H1 (cell line): ENCODE data around the gene GPC1. TPM values are rescaled to one million over a fixed set of nuclear protein-coding genes. Genes with fewer than 3 reads are reported as not detected.

Experiments
- CTCF ChIA-PET: fragments of 300-600 bp; sonication (Branson Sonifier 250); formaldehyde crosslinking; loops from one replicate; lab custom pipeline; 2021; ENCODE audit not compliant: partially characterized antibody; lab: Charles Lee
- POLR2A ChIA-PET: fragments of 300-600 bp; sonication (Branson Sonifier 250); formaldehyde crosslinking; loops from one replicate; lab custom pipeline; 2021; ENCODE audit warnings: inconsistent platforms; ENCODE audit not compliant: partially characterized antibody; lab: Charles Lee
- DNase-seq, 2 experiments: peaks; one replicate each; pipeline versions ENCODE4 v3.0.0 to v3.0.0-alpha.2; 2010 to 2022; ENCODE audit warnings: low spot score in 2 of 2, low read depth in 1 of 2, mixed read lengths in 1 of 2
- FAIRE-seq: peaks from 2 replicates; lab custom pipeline; 2011; peaks lifted over from hg19 to GRCh38; lab: Jason Lieb, UNC
- H2AFZ ChIP-seq: 2 replicates; pipeline ENCODE4 v1.8.1; 2012; ENCODE audit warnings: low read length, inconsistent platforms
- H2AK5ac ChIP-seq: 2 replicates; pipeline ENCODE4 v1.6.1; 2013; ENCODE audit warnings: low read depth, low read length
- H2BK120ac ChIP-seq: replicated peaks from 2 replicates; pipeline ENCODE3; 2013; ENCODE audit warnings: low read depth, low read length, inconsistent platforms
- H2BK12ac ChIP-seq: 2 replicates; pipeline ENCODE4 v1.6.1; 2013; ENCODE audit warnings: low read depth, low read length
- H2BK15ac ChIP-seq: 2 replicates; pipeline ENCODE4 v1.6.1; 2013; ENCODE audit warnings: low read length
- H2BK20ac ChIP-seq: 2 replicates; pipeline ENCODE4 v1.6.1; 2013; ENCODE audit warnings: low read length
- H2BK5ac ChIP-seq: 2 replicates; pipeline ENCODE4 v1.6.1; 2013; ENCODE audit warnings: low read depth, low read length
- H3K14ac ChIP-seq: 2 replicates; pipeline ENCODE4 v1.6.1; 2013; ENCODE audit warnings: inconsistent platforms; ENCODE audit not compliant: insufficient read length
- H3K18ac ChIP-seq: 2 replicates; pipeline ENCODE4 v1.6.1; 2013; ENCODE audit warnings: low read length; ENCODE audit errors: extremely low read depth
- H3K23ac ChIP-seq: 2 replicates; pipeline ENCODE4 v1.6.1; 2013; ENCODE audit warnings: inconsistent platforms; ENCODE audit not compliant: insufficient read length
- H3K23me2 ChIP-seq: 2 replicates; pipeline ENCODE4 v1.6.1; 2013; ENCODE audit warnings: low read depth, low read length
- H3K27ac ChIP-seq: 2 replicates; pipeline ENCODE4 v1.6.1; 2011; ENCODE audit warnings: low read depth, low read length, inconsistent platforms
- H3K27me3 ChIP-seq, 4 experiments: replicated peaks in 1 of 4; 1 replicate in 1 of 4; 2 replicates in 3 of 4; pipeline versions ENCODE4 v1.6.1 to v1.8.1; 2011 to 2013; ENCODE audit warnings: low read length in 3 of 4, mild to moderate bottlenecking in 3 of 4, inconsistent platforms in 2 of 4, mixed read lengths in 2 of 4, moderate library complexity in 1 of 4; ENCODE audit not compliant: control insufficient read depth in 3 of 4, insufficient read depth in 3 of 4; ENCODE audit errors: extremely low read depth in 1 of 4
- H3K36me3 ChIP-seq, 4 experiments: 2 replicates each; pipeline versions ENCODE4 v1.6.1 to v1.8.1; 2011 to 2013; ENCODE audit warnings: mild to moderate bottlenecking in 4 of 4, low read length in 3 of 4, moderate library complexity in 2 of 4, control low read depth in 1 of 4, inconsistent platforms in 1 of 4; ENCODE audit not compliant: insufficient read depth in 4 of 4, control insufficient read depth in 2 of 4
- H3K4ac ChIP-seq: replicated peaks from 2 replicates; pipeline ENCODE3; 2013; ENCODE audit warnings: low read length, low read depth, mixed read lengths, inconsistent platforms; ENCODE audit not compliant: insufficient read length
- H3K4me1 ChIP-seq, 4 experiments: replicated peaks in 1 of 4; 1 replicate in 1 of 4; 2 replicates in 3 of 4; pipeline versions ENCODE4 v1.6.1 to v1.8.1; 2011 to 2013; ENCODE audit warnings: low read length in 3 of 4, inconsistent platforms in 2 of 4, mixed read lengths in 1 of 4; ENCODE audit not compliant: insufficient read depth in 4 of 4, control insufficient read depth in 3 of 4
- H3K4me2 ChIP-seq, 2 experiments: 2 replicates each; pipeline versions ENCODE4 v1.6.1 to v1.8.1; 2011 to 2013; ENCODE audit warnings: low read depth in 2 of 2, low read length in 2 of 2, control low read depth in 1 of 2, inconsistent platforms in 1 of 2, mild to moderate bottlenecking in 1 of 2; ENCODE audit not compliant: insufficient read depth in 1 of 2
- H3K4me3 ChIP-seq, 4 experiments: fragments of 200-600, 300-600 bp in 1 of 4; sonication (generic), shearing (Covaris generic), sonication (Bioruptor Twin) in 1 of 4; 2 replicates each; pipeline versions ENCODE4 v1.5.1 to v1.8.1; 2011 to 2016; ENCODE audit warnings: low read length in 4 of 4, low read depth in 3 of 4, control low read depth in 2 of 4, inconsistent platforms in 2 of 4, mild to moderate bottlenecking in 2 of 4, mixed read lengths in 1 of 4, moderate library complexity in 1 of 4; ENCODE audit not compliant: insufficient read depth in 2 of 4; ENCODE audit errors: extremely low read depth in 1 of 4
- H3K56ac ChIP-seq: replicated peaks from 2 replicates; pipeline ENCODE3; 2013; ENCODE audit warnings: low read depth, mild to moderate bottlenecking, mixed read lengths, low read length, inconsistent platforms; ENCODE audit not compliant: insufficient read length
- H3K79me1 ChIP-seq: 2 replicates; pipeline ENCODE4 v1.6.1; 2013; ENCODE audit warnings: low read depth, low read length, control low read depth
- H3K79me2 ChIP-seq, 2 experiments: 2 replicates each; pipeline versions ENCODE4 v1.6.1 to v1.8.1; 2012 to 2013; ENCODE audit warnings: low read length in 2 of 2, mild to moderate bottlenecking in 2 of 2, inconsistent platforms in 1 of 2; ENCODE audit not compliant: insufficient read depth in 2 of 2, control insufficient read depth in 1 of 2
- H3K9ac ChIP-seq, 4 experiments: replicated peaks in 1 of 4; 1 replicate in 1 of 4; 2 replicates in 3 of 4; pipeline versions ENCODE4 v1.6.1 to v1.8.1; 2011 to 2013; ENCODE audit warnings: low read depth in 3 of 4, low read length in 3 of 4, control low read depth in 2 of 4, mild to moderate bottlenecking in 2 of 4, moderate library complexity in 2 of 4, inconsistent platforms in 1 of 4; ENCODE audit errors: extremely low read depth in 1 of 4
- H3K9me3 ChIP-seq, 2 experiments: 2 replicates each; pipeline versions ENCODE4 v1.6.1 to v1.8.1; 2012 to 2013; ENCODE audit warnings: mild to moderate bottlenecking in 2 of 2, moderate library complexity in 2 of 2, control low read depth in 1 of 2, inconsistent platforms in 1 of 2, low read depth in 1 of 2, low read length in 1 of 2, mixed read lengths in 1 of 2; ENCODE audit not compliant: insufficient read depth in 2 of 2
- H4K20me1 ChIP-seq, 2 experiments: replicated peaks in 1 of 2; 2 replicates each; pipeline versions ENCODE3 to v1.8.1; 2011 to 2013; ENCODE audit warnings: inconsistent platforms in 2 of 2, low read length in 2 of 2, mild to moderate bottlenecking in 1 of 2; ENCODE audit not compliant: insufficient read depth in 2 of 2, control insufficient read depth in 1 of 2
- H4K5ac ChIP-seq: 2 replicates; pipeline ENCODE4 v1.6.1; 2013; ENCODE audit warnings: low read length, low read depth, mixed read lengths, inconsistent platforms; ENCODE audit not compliant: insufficient read length
- H4K8ac ChIP-seq: 2 replicates; pipeline ENCODE4 v1.8.0; 2013; ENCODE audit warnings: mild to moderate bottlenecking, moderate library complexity, low read length, inconsistent platforms; ENCODE audit not compliant: insufficient read depth; ENCODE audit errors: extremely low read depth
- H4K91ac ChIP-seq: replicated peaks from 2 replicates; pipeline ENCODE3; 2013; ENCODE audit warnings: low read length, mixed read lengths, inconsistent platforms; ENCODE audit not compliant: insufficient read length
- BRCA1 ChIP-seq: IDR thresholded peaks from 2 replicates; pipeline ENCODE4 v1.6.1; 2012; ENCODE audit warnings: low read depth, low read length, improper control_type of control experiment
- CBX8 ChIP-seq: fragments of 300-800, 300-1000 bp; sonication (generic); IDR thresholded peaks from 2 replicates; pipeline ENCODE4 v1.7.1; 2016; ENCODE audit warnings: low read depth, low read length, borderline replicate concordance
- CEBPB ChIP-seq: IDR thresholded peaks from 2 replicates; pipeline ENCODE4 v1.6.1; 2012; ENCODE audit warnings: low read depth, low read length
- CTBP2 ChIP-seq: IDR thresholded peaks from 2 replicates; pipeline ENCODE4 v1.7.0; 2011; ENCODE audit warnings: borderline replicate concordance, mild to moderate bottlenecking, moderate library complexity, mixed read lengths, low read length; ENCODE audit not compliant: insufficient read depth, insufficient read length
- GABPA ChIP-seq: IDR thresholded peaks from 2 replicates; pipeline ENCODE4 v1.6.1; 2011; ENCODE audit warnings: mild to moderate bottlenecking, low read length, moderate library complexity, borderline replicate concordance; ENCODE audit not compliant: insufficient read depth
- KDM1A ChIP-seq: fragments of 200-600, 300-600 bp; sonication (generic); IDR thresholded peaks from 2 replicates; pipeline ENCODE4 v1.7.1; 2016; ENCODE audit warnings: mild to moderate bottlenecking, low read length, borderline replicate concordance
- POLR2A ChIP-seq, 2 experiments: IDR thresholded peaks; 1 replicate in 1 of 2; 2 replicates in 1 of 2; pipeline ENCODE4 v1.6.1; 2011; ENCODE audit warnings: low read depth in 2 of 2, low read length in 2 of 2, mild to moderate bottlenecking in 2 of 2; ENCODE audit errors: control extremely low read depth in 1 of 2
- POU5F1 ChIP-seq: IDR thresholded peaks from 2 replicates; pipeline ENCODE4 v1.6.1; 2011; ENCODE audit warnings: low read depth, mild to moderate bottlenecking, low read length, moderate library complexity
- RFX5 ChIP-seq: IDR thresholded peaks from 2 replicates; pipeline ENCODE4 v1.6.1; 2011; ENCODE audit warnings: low read depth, low read length, improper control_type of control experiment, borderline replicate concordance
- TAF7 ChIP-seq: optimal IDR thresholded peaks from 2 replicates; pipeline ENCODE3; 2011; ENCODE audit warnings: low read depth, mild to moderate bottlenecking, inconsistent platforms, low read length, moderate library complexity, borderline replicate concordance
- TBP ChIP-seq: IDR thresholded peaks from 2 replicates; pipeline ENCODE4 v1.6.1; 2011; ENCODE audit warnings: low read depth, low read length, improper control_type of control experiment
- ZNF274 ChIP-seq: IDR thresholded peaks from 2 replicates; pipeline ENCODE4 v1.7.0; 2012; ENCODE audit warnings: low read length, borderline replicate concordance; ENCODE audit errors: extremely low read depth
- WGBS, 2 experiments: shearing (Covaris generic) in 1 of 2; methylation state at CpG; one replicate each; pipeline versions ENCODE4 v1.1.6 to v1.1.7; 2013 to 2015; ENCODE audit warnings: low lambda C conversion rate in 2 of 2, mixed read lengths in 2 of 2, inconsistent platforms in 1 of 2, low coverage in 1 of 2, missing lambda C conversion rate in 1 of 2; ENCODE audit not compliant: insufficient replicate concordance in 2 of 2, insufficient coverage in 1 of 2, insufficient read length in 1 of 2; ENCODE audit errors: extremely low coverage in 1 of 2, missing lambda C conversion rate in 1 of 2; 5-methylcytosine and 5-hydroxymethylcytosine counted together
- polyA plus RNA-seq, 7 experiments: library from polyadenylated mRNA; depleted of rRNA in 3 of 7; stranded (reverse) in 5 of 7; unstranded in 2 of 7; fragments of >200 nt in 5 of 7; fragments of 200-250 nt in 2 of 7; gene quantifications; 1 replicate in 5 of 7; 2 replicates in 1 of 7; 4 replicates in 1 of 7; pipeline versions ENCODE4 v1.2.1 to v1.2.3, GENCODE V29; 2011 to 2013; ENCODE audit warnings: missing spikeins in 2 of 7, mixed read lengths in 2 of 7
- total RNA-seq: library from RNA; stranded (reverse); fragmentation: NEBNext Ultra II Directional; extraction: Animal tissue kit (Norgen Biotek cat#: 25700); gene quantifications from 2 replicates; pipeline ENCODE4 v1.2.1, GENCODE V29; 2021

Gene GPC1
- total and polyA plus RNA-seq, 2 of the 8 experiments (the other 6 are each of a cell fraction or from before 2014, with no cell fraction given), result 21.9 to 28.3 TPM

DNA sequence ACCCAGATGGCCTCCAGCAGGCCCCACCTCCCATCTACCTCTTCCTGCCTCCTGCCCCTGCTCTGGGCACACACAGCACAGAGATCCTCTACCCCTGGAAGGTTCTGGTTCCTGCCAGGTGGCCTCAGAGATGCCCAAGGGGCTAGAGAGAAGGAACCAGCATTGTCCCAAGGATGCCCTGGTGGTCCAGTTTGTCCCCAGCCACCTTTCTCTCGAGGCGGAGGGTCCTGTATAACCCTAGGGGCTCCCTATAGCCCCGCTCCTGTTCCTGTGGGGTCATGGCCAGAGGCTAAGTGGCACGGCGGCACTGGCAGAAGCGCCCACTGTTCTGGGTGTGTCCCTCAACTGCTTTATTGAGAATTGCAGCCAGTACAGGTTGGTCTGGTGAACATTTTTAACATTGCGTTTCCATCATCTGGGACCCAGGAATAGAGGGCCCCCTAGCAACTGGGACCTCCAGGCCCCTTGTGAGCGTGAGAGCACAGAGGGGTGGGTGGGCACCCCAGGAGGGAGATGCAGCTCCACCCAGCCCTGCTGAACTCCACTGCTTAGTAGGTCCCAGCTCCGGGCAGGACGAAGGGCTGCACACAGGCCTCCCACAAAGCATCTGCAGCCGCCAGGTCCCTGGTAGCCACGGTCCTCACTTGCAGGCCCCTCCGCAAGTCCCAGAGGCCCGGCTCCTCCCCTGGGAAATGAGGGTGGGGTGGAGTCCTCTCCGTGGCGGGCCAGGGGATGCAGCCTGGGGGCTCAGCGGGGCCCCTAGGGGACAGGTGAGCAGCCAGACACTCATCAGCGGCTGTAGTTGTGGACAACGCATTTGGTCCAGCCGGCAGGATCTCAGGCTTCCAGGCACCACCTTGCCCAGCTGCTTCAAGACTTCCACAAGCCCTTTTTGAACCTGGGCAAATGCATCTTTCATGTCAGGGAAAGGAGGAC lies 33.1 kb downstream of the GPC1 start:
- Histone ChIP-seq H3K4me1 (no peaks in the 10 kb centered on the region), H4K91ac (no peak overlapping the region), H3K18ac (no peak overlapping the region), H3K4me2 (no peak overlapping the region), H3K9me3 (no peaks in the 10 kb centered on the region), H3K23ac (no peak overlapping the region), H3K79me1 (no peaks in the 10 kb centered on the region), H2BK5ac (no peak overlapping the region; the same call in 1 of the 2 replicates), H3K4ac (no peak overlapping the region), H3K23me2 (peaks cover 4% of the 10 kb centered on the region; the same call in 1 of the 2 replicates), H3K27me3 (peaks cover 0 to 5% (median 3%) of the 10 kb centered on the region in 4 experiments; a peak in 3 of 7 replicates), H4K20me1 (peaks cover 0 to 11% of the 10 kb centered on the region in 2 experiments), H3K56ac (no peak overlapping the region), H2BK120ac (no peak overlapping the region), H2AK5ac (no peak overlapping the region), H3K14ac (no peak overlapping the region), H4K5ac (no peak overlapping the region), H3K4me3 (no peak overlapping the region), H2BK15ac (no peak overlapping the region), H2AFZ (no peak overlapping the region), H3K79me2 (no peaks in the 10 kb centered on the region), H2BK12ac (no peak overlapping the region), H3K36me3 (peaks cover 0 to 13% (median 2%) of the 10 kb centered on the region in 4 experiments; a peak in 5 of 8 replicates), H3K27ac (no peak overlapping the region), H4K8ac (no peak overlapping the region), H3K9ac (no peak overlapping the region), H2BK20ac (no peak overlapping the region)
- FAIRE-seq (no peak), DNase-seq (peak in 1 of 2 experiments; percentile 51)
- WGBS, 2 experiments, result 86% methylated on average over 17 of the region's 20 CpGs; no CpG with 5 or more reads in 1 of the 2 experiments
- CTCF ChIA-PET, result interaction anchor here (0.8 to 1.2 kb wide), 5 partner anchors 8 to 17 kb away, joined by 3 to 6 read pairs (median 3); no protein-coding TSS in a partner anchor
- TF ChIP-seq POU5F1, result no peak
- no peak for TF ChIP-seq RFX5
- TF ChIP-seq POLR2A (IDR thresholded peaks at IDR 0.05; ENCODE audit: control extremely low read depth in 1 of 2, low read depth in 2 of 2, low read length in 2 of 2), result no peak
- TF ChIP-seq KDM1A, result no peak
- no peak for TF ChIP-seq CBX8
- TF ChIP-seq CEBPB, result no peak
- TF ChIP-seq ZNF274, result no peak
- no peak for TF ChIP-seq GABPA
- no peak for TF ChIP-seq CTBP2
- TF ChIP-seq TAF7, result no peak
- no peak for TF ChIP-seq BRCA1
- TF ChIP-seq TBP, result no peak
- POLR2A ChIA-PET, result interaction anchor here (2.0 kb wide), 1 partner anchor 10 kb away, joined by 6 read pairs; no protein-coding TSS in a partner anchor
